ENCODE results near the gene PKIG.

Gene PKIG

GRCh38 chr20:44593751-44594150 lies 11.4 kb downstream of the PKIG start:
- H3K27ac ChIP-seq (replicated peaks), result no peak overlapping the region
- no peak overlapping the region for H3K4me3 ChIP-seq (replicated peaks; ENCODE audit: insufficient read depth, low read length)
- no peaks in the 10 kb centered on the region for H3K27me3 ChIP-seq (ENCODE audit: insufficient read depth, poor library complexity, severe bottlenecking)
- no peak for DNase-seq (ENCODE audit: low read depth in 1 of 2, low spot score in 1 of 2)
- TF ChIP-seq REST (IDR thresholded peaks at IDR 0.05; ENCODE audit: insufficient replicate concordance, low read depth) (no peak), CTCF (IDR thresholded peaks at IDR 0.05; ENCODE audit: insufficient read depth, low read length) (no peak), POLR2AphosphoS5 (IDR thresholded peaks at IDR 0.05; ENCODE audit: low read depth) (no peak), GABPA (IDR thresholded peaks at IDR 0.05; ENCODE audit: low read depth) (no peak), SPI1 (IDR thresholded peaks at IDR 0.05; ENCODE audit: borderline replicate concordance, low read depth) (no peak)

GRCh38 chr20:44594730-44595129 lies 12.4 kb downstream of the PKIG start:
- H3K27ac ChIP-seq (replicated peaks), result no peak overlapping the region
- H3K27me3 ChIP-seq (ENCODE audit: insufficient read depth, poor library complexity, severe bottlenecking), result no peaks in the 10 kb centered on the region
- no peak overlapping the region for H3K4me3 ChIP-seq (replicated peaks; ENCODE audit: insufficient read depth, low read length)
- TF ChIP-seq GABPA (IDR thresholded peaks at IDR 0.05; ENCODE audit: low read depth) (no peak), POLR2AphosphoS5 (IDR thresholded peaks at IDR 0.05; ENCODE audit: low read depth) (no peak), CTCF (IDR thresholded peaks at IDR 0.05; ENCODE audit: insufficient read depth, low read length) (no peak), SPI1 (IDR thresholded peaks at IDR 0.05; ENCODE audit: borderline replicate concordance, low read depth) (no peak), REST (IDR thresholded peaks at IDR 0.05; ENCODE audit: insufficient replicate concordance, low read depth) (no peak)
- DNase-seq (ENCODE audit: low read depth in 1 of 2, low spot score in 1 of 2), result no peak

GRCh38 chr20:44596010-44596409 lies 13.6 kb downstream of the PKIG start:
- DNase-seq (ENCODE audit: low read depth in 1 of 2, low spot score in 1 of 2), result no peak
- Histone ChIP-seq H3K27ac (replicated peaks) (no peak overlapping the region), H3K27me3 (ENCODE audit: insufficient read depth, poor library complexity, severe bottlenecking) (no peaks in the 10 kb centered on the region), H3K4me3 (replicated peaks; ENCODE audit: insufficient read depth, low read length) (no peak overlapping the region)
- TF ChIP-seq GABPA (IDR thresholded peaks at IDR 0.05; ENCODE audit: low read depth) (no peak), SPI1 (IDR thresholded peaks at IDR 0.05; ENCODE audit: borderline replicate concordance, low read depth) (no peak), CTCF (IDR thresholded peaks at IDR 0.05; ENCODE audit: insufficient read depth, low read length) (no peak), REST (IDR thresholded peaks at IDR 0.05; ENCODE audit: insufficient replicate concordance, low read depth) (no peak), POLR2AphosphoS5 (IDR thresholded peaks at IDR 0.05; ENCODE audit: low read depth) (no peak)

All from HL-60 (cell line).